Sigmoid colon (tissue), 7 donors: ENCODE results near the gene PHAX. TPM values are rescaled to one million over a fixed set of nuclear protein-coding genes. Genes with fewer than 3 reads are reported as not detected.

Experiments used
- DNase-seq: peaks from one replicate; pipeline ENCODE4 v3.0.0-alpha.2; 2019
- H3K27ac ChIP-seq, 4 donors: fragments of 200-600 bp; sonication (generic); one replicate each; pipeline ENCODE4 v1.5.1; 2016 to 2019; ENCODE audit warnings: mild to moderate bottlenecking in 1 of 4
- H3K27me3 ChIP-seq, 3 donors: fragments of 200-600 bp; sonication (generic); one replicate each; pipeline ENCODE4 v1.5.1; 2019; ENCODE audit warnings: mild to moderate bottlenecking in 1 of 3
- H3K36me3 ChIP-seq, 4 donors: fragments of 200-600 bp; sonication (generic); one replicate each; pipeline ENCODE4 v1.5.1; 2016 to 2019
- H3K4me1 ChIP-seq, 4 donors: fragments of 200-600 bp; sonication (generic); one replicate each; pipeline ENCODE4 v1.5.1; 2017 to 2019
- H3K4me3 ChIP-seq, 4 donors: fragments of 200-600 bp; sonication (generic); one replicate each; pipeline ENCODE4 v1.5.1; 2017 to 2019; ENCODE audit warnings: mild to moderate bottlenecking in 2 of 4, moderate library complexity in 1 of 4
- H3K9me3 ChIP-seq, 4 donors: fragments of 200-600 bp in 3 of 4; sonication (generic) in 3 of 4; one replicate each; pipeline versions ENCODE4 v1.5.1 to v1.6.1; 2013 to 2019
- EP300 ChIP-seq, 4 donors: sonication (generic); formaldehyde crosslinking; IDR thresholded peaks; one replicate each; pipeline ENCODE4 v1.6.1; 2017; ENCODE audit warnings: antibody characterized with exemption in 4 of 4
- POLR2A ChIP-seq, 2 donors: fragments of 450-650 bp; IDR thresholded peaks; one replicate each; pipeline ENCODE4 v1.6.1; 2016; ENCODE audit warnings: antibody characterized with exemption in 2 of 2, mild to moderate bottlenecking in 2 of 2, moderate library complexity in 2 of 2
- POLR2AphosphoS5 ChIP-seq, 4 donors: sonication (generic); formaldehyde crosslinking; IDR thresholded peaks; one replicate each; pipeline ENCODE4 v1.6.1; 2017; ENCODE audit warnings: antibody characterized with exemption in 4 of 4
- WGBS, 2 donors: extraction: QIAGEN DNeasy Blood & Tissue Kit; methylation state at CpG; one replicate each; pipeline ENCODE4 v1.1.7; 2013; 5-methylcytosine and 5-hydroxymethylcytosine counted together
- intact Hi-C: fragments of 100-400 bp; cut with DNase I; formaldehyde crosslinking; loops from one replicate; pipeline ENCODE4 v1.15.1; 2023
- polyA plus RNA-seq, 3 donors: library from polyadenylated mRNA; stranded (reverse); fragments of 200-250 nt; gene quantifications; one replicate each; pipeline ENCODE4 v1.2.3, GENCODE V29; 2013
- total RNA-seq, 4 donors: library from RNA; depleted of rRNA; stranded (reverse); fragments of >200 nt; gene quantifications; one replicate each; pipeline ENCODE4 v1.1.0, GENCODE V29; 2016
- TF ChIP-seq, protein P1 (sequence below), 4 experiments: fragments of 450-650 bp in 3 of 4; fragments of 200-600 bp in 1 of 4; IDR thresholded peaks; one replicate each; pipeline ENCODE4 v1.5.1; 2016 to 2019; ENCODE audit warnings: antibody characterized with exemption in 4 of 4, mild to moderate bottlenecking in 3 of 4, moderate library complexity in 2 of 4
- donor health status: healthy with polysubstance abuse.
- donor health status: Bipolar disorder and iron deficiency.
- donor health status: healthy.

Gene PHAX
- total and polyA plus RNA-seq, 7 donors = 18.9 to 58.5 (median 38.8) TPM

- 89 to 94% methylated on average over 1 of the region's 1 CpG for WGBS, 2 donors
- no peak for TF ChIP-seq POLR2AphosphoS5 (IDR thresholded peaks at IDR 0.05)
- TF ChIP-seq, protein P1, sequence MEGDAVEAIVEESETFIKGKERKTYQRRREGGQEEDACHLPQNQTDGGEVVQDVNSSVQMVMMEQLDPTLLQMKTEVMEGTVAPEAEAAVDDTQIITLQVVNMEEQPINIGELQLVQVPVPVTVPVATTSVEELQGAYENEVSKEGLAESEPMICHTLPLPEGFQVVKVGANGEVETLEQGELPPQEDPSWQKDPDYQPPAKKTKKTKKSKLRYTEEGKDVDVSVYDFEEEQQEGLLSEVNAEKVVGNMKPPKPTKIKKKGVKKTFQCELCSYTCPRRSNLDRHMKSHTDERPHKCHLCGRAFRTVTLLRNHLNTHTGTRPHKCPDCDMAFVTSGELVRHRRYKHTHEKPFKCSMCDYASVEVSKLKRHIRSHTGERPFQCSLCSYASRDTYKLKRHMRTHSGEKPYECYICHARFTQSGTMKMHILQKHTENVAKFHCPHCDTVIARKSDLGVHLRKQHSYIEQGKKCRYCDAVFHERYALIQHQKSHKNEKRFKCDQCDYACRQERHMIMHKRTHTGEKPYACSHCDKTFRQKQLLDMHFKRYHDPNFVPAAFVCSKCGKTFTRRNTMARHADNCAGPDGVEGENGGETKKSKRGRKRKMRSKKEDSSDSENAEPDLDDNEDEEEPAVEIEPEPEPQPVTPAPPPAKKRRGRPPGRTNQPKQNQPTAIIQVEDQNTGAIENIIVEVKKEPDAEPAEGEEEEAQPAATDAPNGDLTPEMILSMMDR (IDR thresholded peaks at IDR 0.05) = no peak
- no peak for TF ChIP-seq POLR2A (IDR thresholded peaks at IDR 0.05)
- no peak for TF ChIP-seq EP300 (IDR thresholded peaks at IDR 0.05)
- no peaks in the 10 kb centered on the region for H3K27me3 ChIP-seq
- no peak overlapping the region for H3K27ac ChIP-seq
- intact Hi-C loops = no loop called here
- H3K4me1 ChIP-seq = no peaks in the 10 kb centered on the region
- H3K9me3 ChIP-seq = peaks cover 0 to 3% (median under 1%) of the 10 kb centered on the region in 4 donors
- H3K36me3 ChIP-seq = no peaks in the 10 kb centered on the region
- H3K4me3 ChIP-seq = no peak overlapping the region
- no peak for DNase-seq
Measured at GRCh38 chr5:126650463-126650862, 49.7 kb downstream of the PHAX start.

- Histone ChIP-seq H3K4me1 (no peaks in the 10 kb centered on the region), H3K27ac (no peak overlapping the region), H3K36me3 (no peaks in the 10 kb centered on the region), H3K9me3 (no peaks in the 10 kb centered on the region), H3K27me3 (no peaks in the 10 kb centered on the region), H3K4me3 (no peak overlapping the region)
- TF ChIP-seq POLR2AphosphoS5 (IDR thresholded peaks at IDR 0.05) = no peak
- TF ChIP-seq POLR2A (IDR thresholded peaks at IDR 0.05) = no peak
- no peak for TF ChIP-seq EP300 (IDR thresholded peaks at IDR 0.05)
- TF ChIP-seq, protein P1 (IDR thresholded peaks at IDR 0.05) = no peak
- DNase-seq = no peak
- intact Hi-C loops = no loop called here
- WGBS, 2 donors = 18 to 69% methylated on average over 1 of the region's 1 CpG
Measured at GRCh38 chr5:126651013-126651577, 50.3 kb downstream of the PHAX start.

DNA sequence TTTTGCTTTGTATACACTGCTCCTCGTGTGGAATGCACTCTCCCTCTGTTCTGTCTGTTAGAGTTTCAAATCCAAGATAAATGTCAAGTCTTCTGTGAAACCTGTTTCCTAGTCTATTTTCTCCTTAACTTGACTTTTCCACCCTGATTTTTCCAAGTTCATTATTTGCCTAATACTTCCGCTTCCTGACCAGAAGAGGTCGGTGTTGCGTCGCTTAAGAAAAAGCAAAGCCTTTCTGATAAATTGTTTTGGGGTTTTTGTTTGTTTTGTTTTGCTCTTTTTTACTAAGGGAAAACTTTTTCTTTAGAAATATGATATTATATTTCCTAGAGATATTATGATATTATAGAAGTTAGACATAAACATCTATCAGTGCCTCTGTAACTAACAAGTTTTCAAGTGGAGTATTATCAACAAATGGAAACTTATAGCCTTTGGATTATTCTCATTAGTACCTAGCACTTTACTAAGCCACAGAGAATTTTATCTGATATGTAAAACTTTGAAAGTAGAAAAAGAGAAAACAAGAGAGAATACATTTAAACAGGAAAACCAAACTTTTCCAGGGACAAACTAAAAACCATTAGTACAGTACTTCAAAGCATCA lies 55.8 kb downstream of the PHAX start:
- TF ChIP-seq, protein P1 (IDR thresholded peaks at IDR 0.05) = peak; percentile 26 to 73 (median 52)
- TF ChIP-seq POLR2A (IDR thresholded peaks at IDR 0.05) = no peak
- Histone ChIP-seq H3K9me3 (no peaks in the 10 kb centered on the region), H3K4me1 (no peaks in the 10 kb centered on the region), H3K4me3 (no peak overlapping the region), H3K27me3 (no peaks in the 10 kb centered on the region), H3K27ac (no peak overlapping the region), H3K36me3 (no peaks in the 10 kb centered on the region)
- DNase-seq = no peak
- intact Hi-C loops = no loop called here
- WGBS, 2 donors = 2 to 6% methylated on average over 5 of the region's 5 CpGs

- Histone ChIP-seq H3K4me3 (no peak overlapping the region), H3K27ac (no peak overlapping the region), H3K4me1 (no peaks in the 10 kb centered on the region), H3K9me3 (no peaks in the 10 kb centered on the region), H3K36me3 (no peaks in the 10 kb centered on the region), H3K27me3 (no peaks in the 10 kb centered on the region)
- TF ChIP-seq EP300 (IDR thresholded peaks at IDR 0.05) (no peak), POLR2AphosphoS5 (IDR thresholded peaks at IDR 0.05) (no peak), POLR2A (IDR thresholded peaks at IDR 0.05) (no peak)
- TF ChIP-seq, protein P1 (IDR thresholded peaks at IDR 0.05) = no peak
- WGBS, 2 donors = 79 to 80% methylated on average over 5 of the region's 5 CpGs
- intact Hi-C loops = no loop called here
- DNase-seq = no peak
Measured at GRCh38 chr5:126658561-126658960, 57.8 kb downstream of the PHAX start.
